Mammary epithelial cell (primary cell): ENCODE data around the gene SHISA7.

Source experiments
- EZH2 ChIP-seq: IDR thresholded peaks from 2 replicates; pipeline ENCODE4 v1.6.1; 2012; ENCODE audit warnings: low read length, inconsistent platforms, borderline replicate concordance
- TF ChIP-seq, protein P1 (sequence below), 2 donors: IDR thresholded peaks in 1 of 2; conservative IDR thresholded peaks in 1 of 2; 2 replicates each; pipeline ENCODE4 v1.5.1; 2011 to 2012; ENCODE audit warnings: inconsistent platforms in 2 of 2, low read length in 2 of 2, mild to moderate bottlenecking in 2 of 2, control low read depth in 1 of 2, low read depth in 1 of 2; ENCODE audit not compliant: insufficient read depth in 1 of 2; ENCODE audit errors: extremely low read depth in 1 of 2

DNA sequence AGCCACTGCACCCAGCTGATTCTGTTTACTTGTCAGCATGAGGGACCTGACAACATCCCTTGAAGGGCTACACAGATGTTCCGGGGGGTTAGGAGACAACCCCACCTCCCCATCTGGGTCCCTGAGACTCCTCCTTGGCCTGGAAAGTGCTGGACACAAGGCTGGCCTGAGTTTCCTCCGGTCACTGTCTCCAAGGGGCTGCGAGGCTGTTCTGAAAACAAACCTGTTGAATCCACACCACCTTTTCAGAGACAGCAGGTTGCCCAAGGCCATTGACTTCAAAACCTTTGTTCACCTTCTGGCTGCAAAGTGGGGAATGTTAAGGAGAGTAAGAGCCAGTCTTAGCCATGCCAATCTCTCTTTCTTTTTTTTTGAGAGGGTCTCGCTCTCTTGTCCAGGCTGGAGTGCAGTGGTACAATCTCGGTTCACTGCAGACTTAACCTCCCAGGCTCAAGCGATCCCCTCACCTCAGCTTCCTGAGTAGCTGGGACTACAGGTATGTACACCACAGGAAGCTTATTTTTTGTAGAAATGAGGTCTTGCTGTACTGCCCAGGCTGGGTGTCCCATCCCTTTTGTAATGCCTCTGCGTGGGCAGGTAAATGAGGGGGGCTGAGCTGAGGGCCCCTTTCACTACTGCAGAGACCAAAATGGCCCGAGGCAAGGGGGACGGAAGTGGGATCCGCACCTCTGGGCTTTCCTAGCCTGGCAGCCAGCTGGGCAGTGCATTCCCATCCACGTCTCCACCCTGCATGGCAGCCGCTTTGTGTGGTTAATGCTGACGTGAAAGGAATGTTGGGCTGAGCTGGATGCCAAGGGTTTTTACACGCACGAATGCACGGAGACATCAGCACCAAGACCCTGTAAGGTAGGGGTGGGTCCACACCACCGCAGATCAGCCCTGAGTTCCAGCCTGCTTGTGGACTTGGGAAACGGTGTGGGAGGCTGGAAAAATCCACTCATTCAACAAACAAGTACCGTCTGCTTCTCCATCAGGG is 31.5 kb upstream of the SHISA7 start:
- TF ChIP-seq, protein P1, sequence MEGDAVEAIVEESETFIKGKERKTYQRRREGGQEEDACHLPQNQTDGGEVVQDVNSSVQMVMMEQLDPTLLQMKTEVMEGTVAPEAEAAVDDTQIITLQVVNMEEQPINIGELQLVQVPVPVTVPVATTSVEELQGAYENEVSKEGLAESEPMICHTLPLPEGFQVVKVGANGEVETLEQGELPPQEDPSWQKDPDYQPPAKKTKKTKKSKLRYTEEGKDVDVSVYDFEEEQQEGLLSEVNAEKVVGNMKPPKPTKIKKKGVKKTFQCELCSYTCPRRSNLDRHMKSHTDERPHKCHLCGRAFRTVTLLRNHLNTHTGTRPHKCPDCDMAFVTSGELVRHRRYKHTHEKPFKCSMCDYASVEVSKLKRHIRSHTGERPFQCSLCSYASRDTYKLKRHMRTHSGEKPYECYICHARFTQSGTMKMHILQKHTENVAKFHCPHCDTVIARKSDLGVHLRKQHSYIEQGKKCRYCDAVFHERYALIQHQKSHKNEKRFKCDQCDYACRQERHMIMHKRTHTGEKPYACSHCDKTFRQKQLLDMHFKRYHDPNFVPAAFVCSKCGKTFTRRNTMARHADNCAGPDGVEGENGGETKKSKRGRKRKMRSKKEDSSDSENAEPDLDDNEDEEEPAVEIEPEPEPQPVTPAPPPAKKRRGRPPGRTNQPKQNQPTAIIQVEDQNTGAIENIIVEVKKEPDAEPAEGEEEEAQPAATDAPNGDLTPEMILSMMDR (conservative IDR thresholded peaks at IDR 0.05 in 1 of 2, IDR thresholded peaks at IDR 0.05 in 1 of 2; ENCODE audit: extremely low read depth in 1 of 2, insufficient read depth in 1 of 2, low read depth in 1 of 2, low read length in 2 of 2), result no peak
- no peak for TF ChIP-seq EZH2
